HG03342 (cell line): Measurements from ENCODE around the gene SPDYE2.
"Not testable (repeated sequence)": the region's sequence is repeated elsewhere in the genome, so short reads cannot be mapped to it uniquely, and the experiment has no call there.

ENCODE experiments used
- ATAC-seq: cut with Tn5 transposase; IDR thresholded peaks from one replicate; pipeline ENCODE4 v1.9.1; 2021; ENCODE audit warnings: mild to moderate bottlenecking, moderate library complexity; ENCODE audit not compliant: unreplicated experiment

Gene SPDYE2

GRCh38 chr7:102599699-102600098 is 48.7 kb downstream of the SPDYE2 start:
- ATAC-seq = not testable (repeated sequence)

- ATAC-seq = not testable (repeated sequence)
Measured at GRCh38 chr7:102602317-102602716, 51.3 kb downstream of the SPDYE2 start.

GRCh38 chr7:102604431-102605145 is 53.6 kb downstream of the SPDYE2 start:
- not testable (repeated sequence) for ATAC-seq

GRCh38 chr7:102606848-102607247 is 55.8 kb downstream of the SPDYE2 start:
- ATAC-seq = not testable (repeated sequence)

- ATAC-seq = not testable (repeated sequence)
Measured at GRCh38 chr7:102609734-102610133, 58.7 kb downstream of the SPDYE2 start.

- not testable (repeated sequence) for ATAC-seq
Measured at GRCh38 chr7:102610441-102610840, 59.4 kb downstream of the SPDYE2 start.

- ATAC-seq = peak; percentile 43
Measured at GRCh38 chr7:102611013-102611674, 60.1 kb downstream of the SPDYE2 start.

GRCh38 chr7:102611675-102612325 is 60.8 kb downstream of the SPDYE2 start:
- not testable (repeated sequence) for ATAC-seq
